SK-N-SH (cell line): ENCODE data around the gene SYT5. TPM values are rescaled to one million over a fixed set of nuclear protein-coding genes. Genes with fewer than 3 reads are reported as not detected.

ENCODE experiments used
- CTCF ChIA-PET: fragments of 300-600, 350-600 bp; formaldehyde crosslinking; extraction: SDS; loops from one replicate; lab custom pipeline; 2021; lab: Yijun Ruan, JAX
- POLR2A ChIA-PET: fragments of 350-600 bp; sonication (Branson Sonifier 250); formaldehyde crosslinking; extraction: SDS; loops from one replicate; lab custom pipeline; 2020; ENCODE audit warnings: antibody characterized with exemption, inconsistent platforms; lab: Yijun Ruan, JAX
- DNase-seq: peaks from one replicate; pipeline ENCODE4 v3.0.0; 2012
- H2AFZ ChIP-seq: fragments of 200-600 bp; sonication (generic); 2 replicates; pipeline ENCODE4 v1.8.1; 2016; ENCODE audit warnings: antibody characterized with exemption, mild to moderate bottlenecking, low read depth
- H3F3A ChIP-seq: fragments of 200-600 bp; sonication (generic); replicated peaks from 2 replicates; pipeline ENCODE3; 2016; ENCODE audit warnings: antibody characterized with exemption, mild to moderate bottlenecking; ENCODE audit not compliant: insufficient read depth
- H3K27ac ChIP-seq, 2 experiments: fragments of 200-500 bp in 1 of 2; fragments of 200-600 bp in 1 of 2; sonication (Bioruptor generic) in 1 of 2; sonication (generic), shearing (Covaris generic) in 1 of 2; 2 replicates each; pipeline versions ENCODE4 v1.5.1 to v1.6.1; 2014 to 2016; ENCODE audit warnings: low read depth in 2 of 2, inconsistent platforms in 1 of 2, low read length in 1 of 2, mild to moderate bottlenecking in 1 of 2, mixed read lengths in 1 of 2
- H3K27me3 ChIP-seq: fragments of 200-600 bp; sonication (generic), shearing (Covaris generic); 2 replicates; pipeline ENCODE4 v1.6.1; 2016; ENCODE audit warnings: mixed run types; ENCODE audit not compliant: insufficient read depth
- H3K36me3 ChIP-seq, 2 experiments: fragments of 200-500 bp in 1 of 2; fragments of 200-600 bp in 1 of 2; sonication (Bioruptor generic) in 1 of 2; sonication (generic) in 1 of 2; replicated peaks in 1 of 2; 2 replicates each; pipeline versions ENCODE3 to v1.5.1; 2014 to 2016; ENCODE audit warnings: low read length in 1 of 2, mild to moderate bottlenecking in 1 of 2; ENCODE audit not compliant: insufficient read depth in 2 of 2, control insufficient read depth in 1 of 2
- H3K4me1 ChIP-seq, 2 experiments: fragments of 200-500 bp in 1 of 2; fragments of 200-600 bp in 1 of 2; sonication (Bioruptor generic) in 1 of 2; sonication (generic), shearing (Covaris generic) in 1 of 2; 2 replicates each; pipeline versions ENCODE4 v1.5.1 to v1.6.1; 2014 to 2016; ENCODE audit warnings: low read depth in 1 of 2, low read length in 1 of 2, mixed run types in 1 of 2; ENCODE audit not compliant: insufficient read depth in 2 of 2, control insufficient read depth in 1 of 2
- H3K4me2 ChIP-seq: fragments of 200-600 bp; sonication (generic), shearing (Covaris generic); 2 replicates; pipeline ENCODE4 v1.6.1; 2017; ENCODE audit warnings: mixed run types
- H3K4me3 ChIP-seq, 2 experiments: fragments of 200-500 bp in 1 of 2; fragments of 200-600 bp in 1 of 2; sonication (Bioruptor generic) in 1 of 2; sonication (generic), shearing (Covaris generic) in 1 of 2; 2 replicates each; pipeline versions ENCODE4 v1.5.1 to v1.8.1; 2014 to 2016; ENCODE audit warnings: low read depth in 2 of 2, inconsistent platforms in 1 of 2, low read length in 1 of 2, mild to moderate bottlenecking in 1 of 2, mixed read lengths in 1 of 2, moderate library complexity in 1 of 2
- H3K79me2 ChIP-seq: fragments of 200-600 bp; sonication (generic); 2 replicates; pipeline ENCODE4 v1.8.1; 2017; ENCODE audit warnings: mild to moderate bottlenecking; ENCODE audit not compliant: insufficient read depth
- H3K9ac ChIP-seq: fragments of 200-600 bp; sonication (generic); 2 replicates; pipeline ENCODE4 v1.6.1; 2017; ENCODE audit warnings: mixed run types
- H3K9me2 ChIP-seq: fragments of 200-600 bp; sonication (generic); 2 replicates; pipeline ENCODE4 v1.6.1; 2017; ENCODE audit warnings: mixed run types
- H3K9me3 ChIP-seq: fragments of 200-600 bp; sonication (generic); 2 replicates; pipeline ENCODE4 v1.6.1; 2017; ENCODE audit warnings: mixed run types, mild to moderate bottlenecking, moderate library complexity
- H4K20me1 ChIP-seq: fragments of 200-600 bp; sonication (generic); 2 replicates; pipeline ENCODE4 v1.6.1; 2017; ENCODE audit warnings: mild to moderate bottlenecking, mixed run types; ENCODE audit not compliant: insufficient read depth
- ELF1 ChIP-seq: IDR thresholded peaks from 2 replicates; pipeline ENCODE4 v1.4.0; 2012
- MEF2A ChIP-seq: IDR thresholded peaks from 2 replicates; pipeline ENCODE4 v1.4.0; 2012; ENCODE audit warnings: low read depth, borderline replicate concordance
- MXI1 ChIP-seq: IDR thresholded peaks from 2 replicates; pipeline ENCODE4 v1.6.1; 2012; ENCODE audit warnings: mild to moderate bottlenecking, low read depth, low read length, improper control_type of control experiment
- PBX3 ChIP-seq: IDR thresholded peaks from 2 replicates; pipeline ENCODE4; 2012
- POLR2AphosphoS5 ChIP-seq: IDR thresholded peaks from 2 replicates; pipeline ENCODE4 v1.6.1; 2012; ENCODE audit warnings: low read depth, low read length
- RAD21 ChIP-seq: IDR thresholded peaks from 2 replicates; pipeline ENCODE4 v1.6.1; 2012; ENCODE audit warnings: mild to moderate bottlenecking, low read length
- REST ChIP-seq: IDR thresholded peaks from 2 replicates; pipeline ENCODE4 v1.6.1; 2012; ENCODE audit warnings: mild to moderate bottlenecking, low read depth, low read length, moderate library complexity
- TAF1 ChIP-seq: IDR thresholded peaks from 2 replicates; pipeline ENCODE4 v1.6.1; 2012; ENCODE audit warnings: low read depth, mild to moderate bottlenecking, low read length, moderate library complexity, borderline replicate concordance
- ZBTB33 ChIP-seq: IDR thresholded peaks from 2 replicates; pipeline ENCODE4 v1.4.0; 2012; ENCODE audit warnings: low read depth, borderline replicate concordance
- WGBS: methylation state at CpG from one replicate; pipeline ENCODE4 v1.1.6; 2017; ENCODE audit warnings: low lambda C conversion rate; 5-methylcytosine and 5-hydroxymethylcytosine counted together
- polyA plus RNA-seq, 3 experiments: library from polyadenylated mRNA; depleted of rRNA; stranded (reverse); fragments of >200 nt; gene quantifications; 2 replicates each; pipeline ENCODE4 v1.2.3, GENCODE V29; 2012

SYT5 gene
- polyA plus RNA-seq, 1 of the 3 experiments (the other 2 are of a cell fraction), result 0.21 TPM

- H3K9me3 ChIP-seq, result no peaks in the 10 kb centered on the region
- DNase-seq, result peak; percentile 16
- no peak overlapping the region for H3K27ac ChIP-seq
- no peak overlapping the region for H2AFZ ChIP-seq
- H3K36me3 ChIP-seq, result no peaks in the 10 kb centered on the region
- no peak overlapping the region for H3K9ac ChIP-seq
- no peak overlapping the region for H3K4me3 ChIP-seq
- POLR2A ChIA-PET, result no interaction called here
- no peaks in the 10 kb centered on the region for H3K79me2 ChIP-seq
- no peaks in the 10 kb centered on the region for H4K20me1 ChIP-seq
- TF ChIP-seq ELF1 (no peak), TAF1 (no peak), PBX3 (no peak), POLR2AphosphoS5 (no peak), MXI1 (no peak), REST (no peak), ZBTB33 (no peak), RAD21 (no peak), MEF2A (no peak)
- 51% methylated on average over 4 of the region's 9 CpGs for WGBS
- CTCF ChIA-PET, result interaction anchor here (0.9 to 9.7 kb wide), 2 partner anchors 13 to 275 kb away, joined by 3 to 116 read pairs; no protein-coding TSS in a partner anchor
- H3K4me1 ChIP-seq, result no peaks in the 10 kb centered on the region; a peak in 1 of 4 replicates
- H3K27me3 ChIP-seq, result peaks cover 28% of the 10 kb centered on the region
- no peaks in the 10 kb centered on the region for H3F3A ChIP-seq
- no peaks in the 10 kb centered on the region for H3K9me2 ChIP-seq
- no peak overlapping the region for H3K4me2 ChIP-seq
Observed at GRCh38 chr19:55147545-55148251, 32.4 kb downstream of the SYT5 start.
